GM18909 (cell line): Measurements from ENCODE around the gene CCL25.

Source experiments
- ATAC-seq: cut with Tn5 transposase; IDR thresholded peaks from one replicate; pipeline ENCODE4 v1.9.1; 2021; ENCODE audit warnings: mild to moderate bottlenecking; ENCODE audit not compliant: unreplicated experiment, poor library complexity

The CCL25 gene

GRCh38 chr19:8109455-8109854, 56.9 kb downstream of the CCL25 start:
- no peak for ATAC-seq

GRCh38 chr19:8109890-8110662, 57.5 kb downstream of the CCL25 start:
- no peak for ATAC-seq

GRCh38 chr19:8110931-8111330, 58.4 kb downstream of the CCL25 start:
- ATAC-seq, result no peak

GRCh38 chr19:8111376-8111775, 58.8 kb downstream of the CCL25 start:
- ATAC-seq, result no peak
